Measurements from ENCODE around the gene RAET1G.
"Not testable (repeated sequence)": the region's sequence is repeated elsewhere in the genome, so short reads cannot be mapped to it uniquely, and the experiment has no call there.

GRCh38 chr6:149954328-149954983 is 31.5 kb upstream of the RAET1G start:
- not testable (repeated sequence) for TF ChIP-seq EZH2phosphoT487 (IDR thresholded peaks at IDR 0.05; ENCODE audit: low read depth); CTCF (IDR thresholded peaks at IDR 0.05; ENCODE audit: low read depth, low read length)

Data from OCI-LY3 (cell line).